Small intestine (tissue), 7 donors: ENCODE measurements around the gene IQGAP2. TPM values are rescaled to one million over a fixed set of nuclear protein-coding genes. Genes with fewer than 3 reads are reported as not detected.

Experiments
- DNase-seq, 2 donors: peaks; one replicate each; pipeline versions ENCODE4 v3.0.0 to v3.0.0-alpha.2; 2013
- FAIRE-seq: peaks from 2 replicates; lab custom pipeline; 2012; peaks lifted over from hg19 to GRCh38; lab: Jason Lieb, UNC
- H3K27ac ChIP-seq, 3 donors: one replicate each; pipeline ENCODE4 v1.5.1; 2013; ENCODE audit warnings: low read length in 2 of 3, mild to moderate bottlenecking in 2 of 3, control low read depth in 1 of 3, inconsistent platforms in 1 of 3, low read depth in 1 of 3, moderate library complexity in 1 of 3
- H3K27me3 ChIP-seq, 3 donors: one replicate each; pipeline ENCODE4 v1.6.1; 2013; ENCODE audit warnings: low read length in 3 of 3, inconsistent platforms in 1 of 3; ENCODE audit not compliant: control insufficient read depth in 3 of 3, insufficient read depth in 3 of 3
- H3K36me3 ChIP-seq, 3 donors: one replicate each; pipeline ENCODE4 v1.6.1; 2013; ENCODE audit warnings: low read length in 3 of 3, inconsistent platforms in 1 of 3, low read depth in 1 of 3, mild to moderate bottlenecking in 1 of 3, moderate library complexity in 1 of 3; ENCODE audit not compliant: control insufficient read depth in 3 of 3, insufficient read depth in 2 of 3
- H3K4me1 ChIP-seq, 3 donors: one replicate each; pipeline ENCODE4 v1.6.1; 2013; ENCODE audit warnings: low read length in 2 of 3, inconsistent platforms in 1 of 3, low read depth in 1 of 3, mild to moderate bottlenecking in 1 of 3, moderate library complexity in 1 of 3; ENCODE audit not compliant: control insufficient read depth in 3 of 3, insufficient read depth in 2 of 3
- H3K4me3 ChIP-seq, 3 donors: one replicate each; pipeline ENCODE4 v1.5.1; 2013; ENCODE audit warnings: low read length in 3 of 3, control low read depth in 1 of 3, inconsistent platforms in 1 of 3, low read depth in 1 of 3, mild to moderate bottlenecking in 1 of 3, moderate library complexity in 1 of 3
- H3K9me3 ChIP-seq, 2 donors: one replicate each; pipeline ENCODE4 v1.6.1; 2013; ENCODE audit warnings: low read depth in 1 of 2, low read length in 1 of 2; ENCODE audit not compliant: control insufficient read depth in 2 of 2, insufficient read depth in 1 of 2
- WGBS, 3 donors: extraction: QIAGEN DNeasy Blood & Tissue Kit; methylation state at CpG; one replicate each; pipeline ENCODE4 v1.1.7; 2013; 5-methylcytosine and 5-hydroxymethylcytosine counted together
- polyA plus RNA-seq, 4 donors: library from polyadenylated mRNA; stranded (reverse) in 3 of 4; unstranded in 1 of 4; fragments of 200-250 nt in 3 of 4; fragments of 120-200 nt in 1 of 4; gene quantifications; one replicate each; pipeline versions ENCODE4 v1.2.1 to v1.2.3, GENCODE V29; 2013
- donor health status: healthy with polysubstance abuse.
- donor health status: control.
- donor health status: control.
- donor health status: Bipolar disorder and iron deficiency.
- donor health status: healthy.

IQGAP2 gene
- polyA plus RNA-seq, 4 donors = 13.6 to 138 (median 85.6) TPM

- Histone ChIP-seq H3K27ac (peak overlapping the region in 1 of 3 donors; percentile 15), H3K4me3 (no peak overlapping the region), H3K4me1 (peaks cover 0 to 54% (median 5%) of the 10 kb centered on the region in 3 donors), H3K27me3 (no peaks in the 10 kb centered on the region), H3K9me3 (no peaks in the 10 kb centered on the region), H3K36me3 (peaks cover 0 to 9% (median 0%) of the 10 kb centered on the region in 3 donors)
- WGBS, 3 donors = 88 to 100% (median 89%) methylated on average over 1 of the region's 1 CpG
- FAIRE-seq (no peak), DNase-seq (no peak)
These were observed 285.1 kb downstream of the IQGAP2 start for GRCh38 chr5:76688212-76688611.

GRCh38 chr5:76688836-76689235, 285.8 kb downstream of the IQGAP2 start:
- Histone ChIP-seq H3K4me1 (peaks cover 0 to 50% (median 5%) of the 10 kb centered on the region in 3 donors), H3K27me3 (no peaks in the 10 kb centered on the region), H3K9me3 (no peaks in the 10 kb centered on the region), H3K27ac (peak overlapping the region in 1 of 3 donors; percentile 36), H3K36me3 (peaks cover 0 to 9% (median 0%) of the 10 kb centered on the region in 3 donors), H3K4me3 (no peak overlapping the region)
- DNase-seq (peak; percentile 74 to 75), FAIRE-seq (no peak)
- WGBS, 3 donors = 24 to 55% (median 33%) methylated on average over 3 of the region's 3 CpGs

DNA sequence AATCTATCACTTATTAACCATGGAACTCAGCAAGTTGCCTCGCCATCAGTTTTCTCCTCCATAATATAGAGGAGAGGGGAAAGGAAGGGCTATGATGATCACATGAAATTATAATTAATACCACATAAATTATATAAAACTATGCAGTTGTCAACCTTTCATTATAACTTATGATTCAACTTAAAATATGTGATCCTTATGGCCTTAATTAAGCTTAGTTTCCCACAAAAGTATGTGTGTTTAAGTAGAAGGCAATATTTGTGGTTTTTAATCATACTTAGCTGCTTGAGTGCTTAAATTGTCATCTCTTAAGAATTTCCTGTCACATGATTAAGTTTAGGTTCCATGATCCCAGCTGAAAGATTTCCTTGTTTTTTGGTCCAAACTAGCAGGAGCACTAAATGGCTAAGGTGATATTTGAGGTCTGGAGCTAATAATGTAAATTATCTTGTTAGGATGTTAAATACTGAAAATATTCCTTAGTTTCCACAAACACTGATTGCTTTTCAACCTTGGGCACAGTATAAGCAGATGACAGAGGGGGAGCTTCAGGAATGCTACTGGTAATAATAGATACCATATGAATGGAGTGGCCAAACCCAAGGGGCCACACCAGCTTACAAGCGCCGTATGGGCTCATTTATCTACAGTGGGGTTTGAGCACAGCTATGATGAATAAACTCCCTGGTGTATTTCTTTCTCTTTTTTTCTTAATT, 286.4 kb downstream of the IQGAP2 start:
- DNase-seq = peak in 1 of 2 donors; percentile 20
- H3K27me3 ChIP-seq = no peaks in the 10 kb centered on the region
- H3K27ac ChIP-seq = peak overlapping the region in 1 of 3 donors; percentile 36
- H3K4me3 ChIP-seq = no peak overlapping the region
- 80 to 95% (median 94%) methylated on average over 3 of the region's 3 CpGs for WGBS, 3 donors
- peaks cover 0 to 9% (median 0%) of the 10 kb centered on the region in 3 donors for H3K36me3 ChIP-seq
- no peak for FAIRE-seq
- H3K9me3 ChIP-seq = no peaks in the 10 kb centered on the region
- peaks cover 0 to 46% (median 5%) of the 10 kb centered on the region in 3 donors for H3K4me1 ChIP-seq

- no peak for FAIRE-seq
- Histone ChIP-seq H3K27me3 (no peaks in the 10 kb centered on the region), H3K9me3 (no peaks in the 10 kb centered on the region), H3K36me3 (peaks cover 0 to 9% (median under 1%) of the 10 kb centered on the region in 3 donors), H3K4me3 (no peak overlapping the region), H3K27ac (peak overlapping the region in 1 of 3 donors; percentile 36), H3K4me1 (peaks cover 0 to 39% (median 0%) of the 10 kb centered on the region in 3 donors)
- 87 to 97% (median 92%) methylated on average over 3 of the region's 3 CpGs for WGBS, 3 donors
- no peak for DNase-seq
These were observed 287.1 kb downstream of the IQGAP2 start for GRCh38 chr5:76690037-76690679.

- no peak for FAIRE-seq
- H3K4me3 ChIP-seq = no peak overlapping the region
- WGBS, 3 donors = 69 to 91% (median 80%) methylated on average over 7 of the region's 7 CpGs
- no peaks in the 10 kb centered on the region for H3K27me3 ChIP-seq
- peak overlapping the region; percentile 2 to 73 (median 64) for H3K27ac ChIP-seq
- peak; percentile 23 to 59 for DNase-seq
- no peaks in the 10 kb centered on the region for H3K9me3 ChIP-seq
- H3K36me3 ChIP-seq = peaks cover 0 to 9% (median 5%) of the 10 kb centered on the region in 3 donors
- peaks cover 0 to 35% (median 0%) of the 10 kb centered on the region in 3 donors for H3K4me1 ChIP-seq
These were observed 287.8 kb downstream of the IQGAP2 start for GRCh38 chr5:76690704-76691466.

DNA sequence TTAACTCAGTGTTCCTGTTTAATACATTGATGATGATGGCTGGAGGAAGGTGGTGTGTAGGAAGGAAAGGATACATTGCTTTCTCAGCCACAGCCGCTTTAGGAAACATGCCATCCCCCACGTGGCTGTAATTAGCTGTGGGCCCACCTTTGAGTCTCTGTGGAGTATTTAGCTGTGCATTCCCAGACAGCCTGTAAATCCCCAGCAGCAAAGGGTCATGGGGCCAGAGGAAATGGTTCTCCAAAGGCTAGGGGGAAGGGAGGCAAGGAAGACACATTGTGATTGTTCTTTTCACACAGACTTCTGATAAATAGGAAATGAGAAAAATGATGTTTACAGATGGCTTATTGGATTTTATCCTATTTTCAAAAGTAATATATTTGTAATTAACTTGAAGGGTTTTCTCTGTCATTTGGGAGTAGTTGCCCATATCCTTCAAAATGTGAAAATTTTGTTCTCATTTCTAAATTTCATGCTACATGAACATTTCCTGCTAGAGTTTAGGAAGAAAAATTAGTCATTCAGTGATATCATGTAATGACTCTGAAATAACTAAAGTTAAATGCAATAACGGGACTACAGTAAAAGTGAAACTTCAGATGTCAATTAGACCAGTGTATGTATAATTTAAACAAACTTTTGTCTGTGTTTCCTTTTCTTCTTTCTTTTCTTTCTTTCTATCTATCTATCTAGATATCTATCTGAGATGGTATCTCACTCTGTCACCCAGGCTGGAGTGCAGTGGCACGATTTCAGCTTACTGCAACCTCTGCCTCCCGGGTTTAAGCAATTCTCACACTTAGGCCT, 288.6 kb downstream of the IQGAP2 start:
- H3K27ac ChIP-seq = peak overlapping the region in 2 of 3 donors; percentile 64 to 73
- FAIRE-seq = no peak
- H3K9me3 ChIP-seq = no peaks in the 10 kb centered on the region
- DNase-seq = peak in 1 of 2 donors; percentile 41
- H3K27me3 ChIP-seq = no peaks in the 10 kb centered on the region
- WGBS, 3 donors = 51 to 58% (median 58%) methylated on average over 5 of the region's 5 CpGs
- peaks cover 0 to 11% (median 5%) of the 10 kb centered on the region in 3 donors for H3K36me3 ChIP-seq
- H3K4me3 ChIP-seq = no peak overlapping the region
- peaks cover 0 to 35% (median 0%) of the 10 kb centered on the region in 3 donors for H3K4me1 ChIP-seq

- Histone ChIP-seq H3K36me3 (peaks cover 0 to 10% (median 5%) of the 10 kb centered on the region in 3 donors), H3K27me3 (no peaks in the 10 kb centered on the region), H3K9me3 (no peaks in the 10 kb centered on the region), H3K4me1 (peaks cover 0 to 35% (median 0%) of the 10 kb centered on the region in 3 donors), H3K27ac (peak overlapping the region in 2 of 3 donors; percentile 48 to 73), H3K4me3 (no peak overlapping the region)
- 95 to 96% (median 95%) methylated on average over 6 of the region's 6 CpGs for WGBS, 3 donors
- DNase-seq (no peak), FAIRE-seq (no peak)
These were observed 289.1 kb downstream of the IQGAP2 start for GRCh38 chr5:76692274-76692540.
